Parathyroid adenoma (tissue), 2 donors: ENCODE measurements around the gene GRAMD1B.

Source experiments
- H2AFZ ChIP-seq: fragments of 300-600 bp; sonication (generic); one replicate; pipeline ENCODE4 v1.7.0; 2017; ENCODE audit warnings: antibody characterized with exemption, mild to moderate bottlenecking
- H3K27ac ChIP-seq: fragments of 300-600 bp; sonication (generic); one replicate; pipeline ENCODE4 v1.7.0; 2017
- H3K27me3 ChIP-seq: fragments of 300-600 bp; sonication (generic); one replicate; pipeline ENCODE4 v1.7.0; 2017; ENCODE audit warnings: low read length; ENCODE audit not compliant: control insufficient read depth, insufficient read depth
- H3K36me3 ChIP-seq: fragments of 300-600 bp; sonication (generic); one replicate; pipeline ENCODE4 v1.7.0; 2017; ENCODE audit warnings: low read length; ENCODE audit not compliant: control insufficient read depth, insufficient read depth
- H3K4me1 ChIP-seq: fragments of 300-600 bp; sonication (generic); one replicate; pipeline ENCODE4 v1.7.0; 2017; ENCODE audit warnings: control low read depth
- H3K4me2 ChIP-seq: fragments of 300-600 bp; sonication (generic); one replicate; pipeline ENCODE4 v1.7.0; 2017; ENCODE audit warnings: low read length
- H3K4me3 ChIP-seq: fragments of 300-600 bp; sonication (generic); one replicate; pipeline ENCODE4 v1.7.0; 2017; ENCODE audit warnings: low read depth, low read length
- H3K79me2 ChIP-seq: fragments of 300-600 bp; sonication (generic); one replicate; pipeline ENCODE4 v1.7.0; 2017; ENCODE audit warnings: control low read depth
- H3K9ac ChIP-seq: fragments of 300-600 bp; sonication (generic); one replicate; pipeline ENCODE4 v1.7.0; 2017; ENCODE audit warnings: mild to moderate bottlenecking
- H3K9me3 ChIP-seq: fragments of 300-600 bp; sonication (generic); one replicate; pipeline ENCODE4 v1.7.0; 2017; ENCODE audit warnings: low read length; ENCODE audit not compliant: control insufficient read depth
- TF ChIP-seq, protein P1 (sequence below): fragments of 300-600 bp; sonication (generic); IDR thresholded peaks from one replicate; pipeline ENCODE4 v1.7.0; 2017; ENCODE audit warnings: antibody characterized with exemption, mild to moderate bottlenecking
- donor health status: primary hyperparathyroidism.

The GRAMD1B gene

DNA sequence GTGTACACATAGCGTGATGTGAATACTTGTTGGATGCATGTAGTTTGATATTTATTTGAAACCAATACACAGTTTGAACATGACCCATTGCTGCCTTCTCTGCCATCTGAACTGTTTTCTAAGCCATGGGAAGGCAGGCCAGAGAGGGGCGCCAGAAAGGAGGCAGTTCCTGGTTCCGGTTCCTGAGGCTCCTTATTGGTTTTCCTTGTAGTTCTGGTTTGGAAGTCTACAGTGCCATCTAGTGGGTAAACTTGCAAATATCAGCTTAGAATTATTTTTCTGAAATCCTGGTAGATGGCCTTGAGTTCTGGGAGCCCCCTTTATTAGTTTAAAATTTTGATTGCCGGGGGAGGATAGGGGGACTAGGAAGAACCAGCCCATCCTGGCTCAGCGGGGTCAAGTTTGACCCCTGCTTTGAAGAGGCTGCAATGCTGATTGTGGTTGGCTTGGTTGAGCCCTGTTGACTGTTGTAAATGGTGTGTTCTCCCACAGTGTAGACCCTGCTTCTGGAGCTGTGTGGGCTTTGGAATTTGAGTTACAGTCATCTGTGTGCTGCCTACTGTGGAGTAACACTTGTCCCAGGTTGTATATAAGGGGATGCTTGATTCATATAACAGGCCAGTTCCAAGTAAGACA lies 48.4 kb downstream of the GRAMD1B start:
- Histone ChIP-seq H3K4me3 (no peak overlapping the region), H3K9ac (no peak overlapping the region)
- TF ChIP-seq, protein P1, sequence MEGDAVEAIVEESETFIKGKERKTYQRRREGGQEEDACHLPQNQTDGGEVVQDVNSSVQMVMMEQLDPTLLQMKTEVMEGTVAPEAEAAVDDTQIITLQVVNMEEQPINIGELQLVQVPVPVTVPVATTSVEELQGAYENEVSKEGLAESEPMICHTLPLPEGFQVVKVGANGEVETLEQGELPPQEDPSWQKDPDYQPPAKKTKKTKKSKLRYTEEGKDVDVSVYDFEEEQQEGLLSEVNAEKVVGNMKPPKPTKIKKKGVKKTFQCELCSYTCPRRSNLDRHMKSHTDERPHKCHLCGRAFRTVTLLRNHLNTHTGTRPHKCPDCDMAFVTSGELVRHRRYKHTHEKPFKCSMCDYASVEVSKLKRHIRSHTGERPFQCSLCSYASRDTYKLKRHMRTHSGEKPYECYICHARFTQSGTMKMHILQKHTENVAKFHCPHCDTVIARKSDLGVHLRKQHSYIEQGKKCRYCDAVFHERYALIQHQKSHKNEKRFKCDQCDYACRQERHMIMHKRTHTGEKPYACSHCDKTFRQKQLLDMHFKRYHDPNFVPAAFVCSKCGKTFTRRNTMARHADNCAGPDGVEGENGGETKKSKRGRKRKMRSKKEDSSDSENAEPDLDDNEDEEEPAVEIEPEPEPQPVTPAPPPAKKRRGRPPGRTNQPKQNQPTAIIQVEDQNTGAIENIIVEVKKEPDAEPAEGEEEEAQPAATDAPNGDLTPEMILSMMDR = peak; percentile 54

DNA sequence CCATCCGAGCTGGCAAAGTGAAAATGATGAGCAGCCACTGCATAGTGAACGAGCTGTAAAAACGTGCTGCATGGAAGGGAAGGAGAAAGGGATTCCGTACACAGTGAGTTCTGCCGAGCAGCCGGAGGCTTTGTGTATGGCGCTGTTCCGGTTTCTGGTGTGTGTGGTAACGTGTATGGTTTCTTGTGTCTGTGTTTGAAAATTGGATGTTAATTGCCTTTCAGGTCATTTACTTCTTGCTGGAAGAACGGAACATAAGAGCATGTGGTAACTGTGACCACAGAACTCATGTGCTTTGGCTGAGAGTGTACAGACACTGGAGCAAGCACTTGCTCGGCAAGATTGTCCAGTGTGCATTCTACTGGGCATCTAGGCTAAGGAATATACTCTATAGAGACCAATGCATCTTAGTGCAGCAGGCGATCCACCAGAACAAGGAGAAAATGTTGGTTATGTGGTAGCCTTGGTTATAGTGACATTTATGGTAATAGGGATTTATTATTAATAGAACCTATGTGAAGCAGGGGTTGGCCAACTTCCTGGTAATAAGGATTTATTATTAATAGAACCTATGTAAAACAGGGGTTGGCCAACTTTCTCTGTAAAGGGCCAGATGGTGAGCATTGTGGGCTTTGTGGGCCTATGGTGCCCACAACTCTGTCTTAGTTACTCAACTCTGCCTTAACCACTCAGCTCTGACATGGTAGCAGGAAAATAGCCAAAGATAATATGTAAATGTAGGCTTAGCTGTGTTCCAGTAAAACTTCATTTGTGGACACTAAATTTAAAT lies 49.2 kb downstream of the GRAMD1B start:
- H3K27ac ChIP-seq = no peak overlapping the region

More for the DNA sequence above, 48.4 kb downstream of the GRAMD1B start:
- no peak overlapping the region for H3K27ac ChIP-seq
- H3K79me2 ChIP-seq = no peaks in the 10 kb centered on the region
- no peak overlapping the region for H3K4me2 ChIP-seq
- no peaks in the 10 kb centered on the region for H3K9me3 ChIP-seq
- H3K4me1 ChIP-seq = no peaks in the 10 kb centered on the region
- H2AFZ ChIP-seq = no peak overlapping the region
- no peaks in the 10 kb centered on the region for H3K36me3 ChIP-seq
- H3K27me3 ChIP-seq = no peaks in the 10 kb centered on the region

DNA sequence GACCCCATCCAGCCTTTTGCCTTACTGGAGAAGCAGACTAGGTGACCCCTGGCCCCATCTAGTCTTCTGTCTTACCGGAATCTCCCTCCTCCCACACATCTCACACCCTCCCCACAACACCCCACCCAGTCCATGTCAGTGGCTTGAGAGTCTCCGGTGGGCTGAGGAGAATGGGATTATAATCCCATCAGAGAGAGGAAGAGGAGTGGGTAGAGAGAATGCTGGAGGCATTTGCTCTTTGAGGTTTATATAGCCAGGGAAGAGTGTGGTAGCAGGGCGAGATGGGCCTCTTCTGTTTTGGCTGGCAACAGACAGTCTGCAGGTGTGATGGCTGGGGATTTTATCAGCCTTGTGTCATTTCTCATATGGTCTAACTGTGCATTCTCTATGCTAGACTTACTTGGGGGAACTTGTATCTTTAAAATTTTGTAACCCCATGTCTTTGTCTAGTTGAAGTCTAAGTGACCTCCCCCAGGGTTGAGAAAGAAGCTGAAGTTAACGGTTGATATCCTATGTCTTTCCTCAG lies 50.3 kb downstream of the GRAMD1B start:
- no peaks in the 10 kb centered on the region for H3K4me1 ChIP-seq
- no peak overlapping the region for H2AFZ ChIP-seq
- no peak overlapping the region for H3K9ac ChIP-seq
- no peaks in the 10 kb centered on the region for H3K79me2 ChIP-seq
- H3K36me3 ChIP-seq = no peaks in the 10 kb centered on the region
- H3K27ac ChIP-seq = no peak overlapping the region
- H3K9me3 ChIP-seq = no peaks in the 10 kb centered on the region
- no peak overlapping the region for H3K4me3 ChIP-seq
- H3K4me2 ChIP-seq = no peak overlapping the region
- no peaks in the 10 kb centered on the region for H3K27me3 ChIP-seq
- TF ChIP-seq, protein P1 = no peak

More for the DNA sequence above, 49.2 kb downstream of the GRAMD1B start:
- H3K4me2 ChIP-seq = no peak overlapping the region
- TF ChIP-seq, protein P1 = no peak
- H3K4me3 ChIP-seq = no peak overlapping the region
- no peaks in the 10 kb centered on the region for H3K4me1 ChIP-seq
- H3K27me3 ChIP-seq = no peaks in the 10 kb centered on the region
- no peak overlapping the region for H3K9ac ChIP-seq
- no peaks in the 10 kb centered on the region for H3K79me2 ChIP-seq
- no peaks in the 10 kb centered on the region for H3K9me3 ChIP-seq
- H3K36me3 ChIP-seq = no peaks in the 10 kb centered on the region
- H2AFZ ChIP-seq = no peak overlapping the region

DNA sequence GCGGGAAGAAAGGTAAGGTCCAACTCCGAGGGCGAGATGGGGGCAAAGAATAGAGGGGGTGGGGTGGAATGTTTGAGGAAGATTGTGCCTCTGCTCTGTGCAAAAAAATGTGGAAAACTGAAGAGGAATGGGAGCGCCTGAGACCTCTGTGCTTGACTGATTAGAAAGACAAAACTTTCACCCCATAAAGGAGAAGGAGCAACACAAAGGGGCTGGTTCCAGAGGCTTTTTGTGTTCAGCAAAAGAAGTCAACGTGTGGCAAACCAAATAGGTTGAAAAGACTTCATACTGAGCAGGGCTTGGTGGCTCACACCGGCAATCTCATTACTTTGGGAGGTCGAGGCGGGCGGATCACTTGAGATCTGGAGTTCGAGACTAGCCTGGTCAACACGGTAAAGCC lies 50.8 kb downstream of the GRAMD1B start:
- no peak overlapping the region for H2AFZ ChIP-seq
- no peaks in the 10 kb centered on the region for H3K9me3 ChIP-seq
- H3K36me3 ChIP-seq = no peaks in the 10 kb centered on the region
- TF ChIP-seq, protein P1 = no peak
- no peak overlapping the region for H3K4me2 ChIP-seq
- H3K79me2 ChIP-seq = no peaks in the 10 kb centered on the region
- no peaks in the 10 kb centered on the region for H3K27me3 ChIP-seq
- H3K4me3 ChIP-seq = no peak overlapping the region
- H3K9ac ChIP-seq = no peak overlapping the region
- no peaks in the 10 kb centered on the region for H3K4me1 ChIP-seq
- H3K27ac ChIP-seq = no peak overlapping the region
